KOPT-K1 (cell line): ENCODE measurements around the gene CUX1.

Experiments
- H3K27ac ChIP-seq: fragments of 200-600 bp; sonication (generic); 2 replicates; pipeline ENCODE4 v1.5.1; 2016; ENCODE audit warnings: antibody characterized with exemption, mild to moderate bottlenecking, low read depth, low read length; ENCODE audit not compliant: poor library complexity, severe bottlenecking
- H3K36me3 ChIP-seq: fragments of 200-600 bp; sonication (generic); 2 replicates; pipeline ENCODE4 v1.5.1; 2017; ENCODE audit warnings: antibody characterized with exemption, mild to moderate bottlenecking, low read length, moderate library complexity; ENCODE audit not compliant: insufficient read depth
- H3K9me3 ChIP-seq: fragments of 200-600 bp; sonication (generic); 2 replicates; pipeline ENCODE4 v1.5.1; 2017; ENCODE audit warnings: antibody characterized with exemption, low read length, mild to moderate bottlenecking; ENCODE audit not compliant: insufficient read depth, poor library complexity, severe bottlenecking

The CUX1 gene

DNA sequence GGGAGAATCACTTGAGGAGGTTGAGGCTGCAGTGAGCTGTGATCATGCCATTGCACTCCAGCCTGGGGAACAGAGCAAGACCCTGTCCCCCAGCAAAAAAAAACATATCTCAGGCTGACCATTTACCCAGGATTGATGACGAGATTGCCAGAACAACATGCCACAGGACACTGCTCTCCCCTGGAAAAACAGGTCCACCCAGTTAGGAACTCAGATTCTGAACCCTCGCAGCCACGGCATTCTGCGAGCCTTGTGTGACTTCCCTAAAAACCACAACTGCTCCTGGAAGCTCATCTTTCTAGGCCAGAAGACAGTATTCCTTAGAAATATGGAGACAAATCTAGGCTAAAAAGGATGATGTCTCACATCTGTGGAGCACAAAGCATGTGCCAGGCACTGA lies 427.2 kb downstream of the CUX1 start:
- Histone ChIP-seq H3K36me3 (peaks cover 78% of the 10 kb centered on the region), H3K9me3 (no peaks in the 10 kb centered on the region), H3K27ac (no peak overlapping the region)

DNA sequence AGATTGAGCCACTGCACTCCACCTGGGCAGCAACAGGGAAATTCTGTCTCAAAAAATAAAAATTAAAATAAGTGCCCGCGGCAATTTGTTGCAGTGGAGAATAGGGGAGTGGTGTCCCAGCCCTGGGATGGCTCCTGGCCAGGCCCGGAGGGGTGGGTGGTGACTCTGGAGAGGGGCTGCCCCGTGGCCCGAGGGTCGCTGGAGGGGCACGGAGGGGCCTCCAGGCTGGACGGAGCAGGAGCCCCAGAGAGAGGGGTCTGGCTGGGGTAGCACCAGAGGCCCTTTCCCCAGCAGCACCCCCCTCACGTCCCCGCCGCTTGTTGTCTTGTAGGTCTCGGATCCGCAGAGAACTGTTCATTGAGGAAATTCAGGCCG lies 430.6 kb downstream of the CUX1 start:
- Histone ChIP-seq H3K27ac (no peak overlapping the region), H3K36me3 (peaks cover 58% of the 10 kb centered on the region), H3K9me3 (no peaks in the 10 kb centered on the region)

DNA sequence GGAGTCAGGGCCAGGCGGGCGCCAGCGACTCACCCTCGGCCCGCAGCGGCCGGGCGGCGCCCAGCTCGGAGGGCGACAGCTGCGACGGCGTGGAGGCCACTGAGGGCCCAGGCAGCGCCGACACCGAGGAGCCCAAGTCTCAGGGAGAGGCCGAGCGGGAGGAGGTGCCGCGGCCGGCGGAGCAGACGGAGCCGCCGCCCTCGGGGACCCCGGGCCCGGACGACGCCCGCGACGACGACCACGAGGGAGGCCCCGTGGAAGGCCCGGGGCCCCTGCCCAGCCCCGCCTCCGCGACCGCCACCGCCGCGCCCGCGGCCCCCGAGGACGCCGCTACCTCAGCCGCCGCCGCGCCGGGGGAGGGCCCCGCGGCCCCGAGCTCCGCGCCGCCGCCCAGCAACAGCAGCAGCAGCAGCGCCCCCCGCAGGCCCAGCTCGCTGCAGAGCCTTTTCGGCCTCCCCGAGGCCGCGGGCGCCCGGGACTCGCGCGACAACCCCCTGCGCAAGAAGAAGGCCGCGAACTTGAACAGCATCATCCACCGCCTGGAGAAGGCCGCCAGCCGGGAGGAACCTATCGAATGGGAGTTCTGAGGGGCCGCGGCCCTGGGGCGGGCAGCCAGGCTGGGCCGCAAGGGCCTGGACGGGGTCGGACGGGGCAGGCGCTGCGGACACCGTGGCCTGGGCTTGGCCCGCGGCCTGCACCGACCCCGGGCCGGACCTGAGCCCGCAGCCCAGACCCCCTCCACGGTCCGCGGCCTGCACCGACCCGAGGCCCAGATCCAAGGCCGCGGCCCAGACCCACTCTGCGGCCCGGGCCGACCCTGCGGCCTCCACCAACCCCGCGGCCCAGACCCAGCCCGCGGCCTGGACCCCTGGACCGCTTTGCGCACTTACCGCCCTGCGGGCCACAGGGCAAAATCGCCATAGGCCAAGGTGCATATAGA lies 431.3 kb downstream of the CUX1 start:
- peaks cover 55% of the 10 kb centered on the region for H3K36me3 ChIP-seq
- no peak overlapping the region for H3K27ac ChIP-seq
- no peaks in the 10 kb centered on the region for H3K9me3 ChIP-seq

DNA sequence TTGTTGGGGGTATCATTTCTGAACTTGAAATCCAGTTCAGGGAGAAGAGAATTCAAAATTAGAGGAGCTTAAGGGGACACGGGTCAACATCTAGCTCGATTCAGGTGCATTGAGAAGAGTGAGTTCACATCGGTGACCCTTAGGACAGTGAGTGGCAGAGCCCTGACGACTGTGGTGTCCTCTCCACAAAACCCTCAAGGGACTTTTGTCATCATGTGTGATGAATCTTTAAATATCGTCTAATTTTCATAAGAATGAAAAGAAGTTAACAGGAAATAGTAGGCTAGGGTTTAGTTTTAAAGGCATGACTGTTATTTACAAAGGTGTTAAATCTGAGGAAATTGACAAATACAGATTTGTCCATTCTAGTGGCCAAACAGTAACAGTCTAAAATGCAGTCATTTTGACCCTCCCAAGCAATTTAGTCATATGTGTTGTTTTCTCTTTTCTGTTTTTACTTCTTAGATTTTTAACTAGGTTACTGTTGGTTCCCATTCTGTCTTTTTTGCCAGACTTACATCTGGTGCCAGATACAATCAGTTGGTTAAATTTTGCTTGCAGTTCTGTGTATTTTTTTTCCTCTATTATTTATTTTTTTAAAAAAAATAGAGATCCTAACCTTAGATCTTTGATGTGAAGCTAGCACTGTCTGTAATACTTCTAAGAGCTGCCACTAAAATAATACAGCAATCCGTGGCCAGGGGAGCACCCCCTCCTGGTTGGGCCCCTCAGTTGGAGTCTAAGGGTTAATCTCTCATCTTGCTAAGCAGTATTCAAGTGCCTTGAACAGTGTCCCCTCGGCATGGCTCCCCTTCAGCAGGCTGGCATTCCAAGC lies 434.3 kb downstream of the CUX1 start:
- Histone ChIP-seq H3K27ac (peak overlapping the region; percentile 4), H3K9me3 (no peaks in the 10 kb centered on the region), H3K36me3 (peaks cover 33% of the 10 kb centered on the region)

DNA sequence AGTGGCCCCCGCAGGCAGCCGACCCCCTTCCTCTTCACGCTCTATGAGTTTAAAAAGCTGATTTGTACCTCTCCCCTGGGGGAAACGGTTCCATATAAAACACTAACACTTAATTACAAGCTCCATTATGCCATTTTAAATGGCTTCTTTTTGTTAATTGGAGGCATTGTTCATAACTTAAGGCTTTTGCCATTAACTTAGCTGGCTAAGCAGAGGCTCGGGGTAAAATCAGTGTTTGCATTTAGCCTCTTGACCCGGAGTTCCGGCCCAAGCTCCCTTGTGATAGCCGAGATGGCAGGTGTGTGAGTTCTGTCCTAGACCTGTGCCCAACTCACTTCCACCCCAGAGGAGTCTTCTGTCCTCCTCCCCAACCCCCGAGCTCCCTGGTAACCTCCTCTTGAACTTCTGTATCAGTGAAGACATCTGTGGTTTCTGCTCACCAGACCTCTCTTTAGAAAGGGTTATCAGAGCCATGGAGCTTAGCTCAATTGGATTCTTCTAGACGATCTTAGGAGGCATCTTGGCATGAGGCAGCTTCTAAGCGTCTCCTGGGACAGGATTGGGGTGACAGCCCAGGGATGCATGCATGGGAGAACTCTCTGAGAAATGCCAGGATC lies 435.0 kb downstream of the CUX1 start:
- H3K27ac ChIP-seq = peak overlapping the region; percentile 2
- no peaks in the 10 kb centered on the region for H3K9me3 ChIP-seq
- H3K36me3 ChIP-seq = peaks cover 28% of the 10 kb centered on the region

DNA sequence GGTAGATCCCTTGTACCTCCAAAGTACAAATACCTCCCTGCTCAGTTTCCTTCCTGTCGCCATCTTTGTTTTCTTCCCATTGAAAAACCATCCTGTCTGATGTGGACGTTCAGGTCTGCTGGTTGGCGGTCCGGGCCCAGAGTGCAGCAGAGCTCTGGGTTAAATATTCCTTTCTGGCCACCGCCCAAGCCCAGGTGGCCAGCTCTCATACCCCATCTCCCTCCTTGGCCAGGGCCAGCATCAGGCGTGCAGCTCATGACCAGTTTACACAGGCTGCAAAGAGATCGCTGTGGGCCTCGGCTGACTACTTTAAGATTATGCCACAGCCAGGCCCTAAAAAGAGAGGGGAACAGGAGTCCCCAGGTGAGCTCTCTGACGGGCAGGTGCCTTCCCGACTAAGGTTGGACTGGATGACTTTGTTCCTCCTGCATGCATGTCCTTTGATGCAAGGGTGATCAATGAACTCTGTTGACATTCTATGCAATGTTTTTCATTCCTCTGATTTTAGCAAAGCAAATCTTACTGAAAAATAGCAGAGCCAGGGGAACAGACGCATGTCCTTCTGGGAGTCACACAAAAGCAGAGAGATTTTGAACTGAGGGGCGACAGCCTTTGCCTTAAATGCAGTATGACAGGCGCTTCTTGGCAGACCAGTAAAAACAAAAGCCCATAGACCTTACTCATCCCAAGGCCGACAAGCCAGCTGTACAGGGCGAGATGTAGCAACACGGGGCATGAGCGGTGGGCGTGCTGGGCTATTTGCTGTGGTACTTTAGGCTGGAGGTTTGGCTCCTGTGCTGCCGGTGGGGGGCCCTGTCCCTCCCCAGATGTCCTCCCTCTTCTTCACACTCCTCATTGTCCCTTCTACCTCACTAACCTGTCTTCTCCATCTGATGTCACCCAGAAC lies 435.9 kb downstream of the CUX1 start:
- peaks cover 24% of the 10 kb centered on the region for H3K36me3 ChIP-seq
- no peaks in the 10 kb centered on the region for H3K9me3 ChIP-seq
- no peak overlapping the region for H3K27ac ChIP-seq

DNA sequence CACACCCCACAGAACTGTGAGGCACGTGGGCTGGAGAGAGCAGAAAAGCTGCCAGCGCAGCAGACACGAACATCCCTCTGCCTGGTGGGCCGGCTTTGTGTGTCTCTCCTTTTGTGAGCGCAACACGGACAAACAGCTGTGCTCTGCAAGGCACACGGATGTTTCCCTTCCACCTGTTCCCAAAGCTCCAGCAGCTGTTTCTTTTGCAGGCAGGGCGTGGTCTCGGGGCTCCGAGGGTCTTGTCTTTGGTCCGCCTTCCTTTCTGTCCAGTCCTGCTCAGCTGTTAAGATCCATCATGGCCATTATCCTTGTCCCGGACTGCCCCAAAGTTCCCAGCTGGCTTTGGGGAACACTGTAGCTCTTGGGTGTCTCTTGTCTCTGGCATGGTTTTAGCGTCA lies 436.5 kb downstream of the CUX1 start:
- Histone ChIP-seq H3K27ac (no peak overlapping the region), H3K36me3 (peaks cover 21% of the 10 kb centered on the region), H3K9me3 (no peaks in the 10 kb centered on the region)

DNA sequence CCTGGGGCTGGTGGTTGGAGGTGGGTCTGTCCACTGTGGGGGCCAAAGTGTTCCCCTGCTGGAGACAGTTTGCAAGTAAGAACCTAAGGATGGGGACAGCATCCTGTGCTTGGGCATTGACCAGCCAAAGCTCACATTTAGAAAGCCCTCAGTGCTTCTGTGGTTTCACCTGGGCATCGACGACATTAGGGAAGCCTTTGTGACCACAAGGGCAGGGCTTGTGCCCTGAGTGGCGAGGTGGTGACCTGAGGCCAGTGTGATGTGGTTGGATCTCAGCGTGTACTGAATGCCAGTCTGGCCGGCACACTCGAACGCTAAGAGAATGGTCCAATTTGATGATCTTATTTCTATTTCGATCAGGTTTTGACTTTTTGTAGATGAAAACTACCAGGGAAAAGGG lies 437.1 kb downstream of the CUX1 start:
- H3K9me3 ChIP-seq = no peaks in the 10 kb centered on the region
- peaks cover 15% of the 10 kb centered on the region; the same call in 1 of the 2 replicates for H3K36me3 ChIP-seq
- no peak overlapping the region for H3K27ac ChIP-seq

DNA sequence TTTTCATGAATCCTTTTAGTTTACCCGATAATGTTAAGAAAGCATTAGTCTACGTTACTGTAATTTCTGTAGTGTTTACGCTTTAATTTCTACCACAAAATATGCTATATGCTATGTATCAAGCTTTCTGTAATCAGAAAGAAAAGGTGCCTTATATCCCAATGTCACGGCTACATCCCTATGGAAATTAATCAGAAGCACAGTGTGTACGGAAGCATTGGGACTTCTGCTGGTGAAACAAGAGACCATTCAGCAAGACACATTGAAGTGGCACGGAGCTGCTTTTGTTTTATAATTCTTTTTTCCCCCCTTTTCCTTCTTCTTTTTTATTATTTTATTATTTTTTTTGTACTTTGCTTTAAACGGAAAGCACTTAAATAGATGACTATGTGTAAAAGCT lies 438.1 kb downstream of the CUX1 start:
- Histone ChIP-seq H3K9me3 (no peaks in the 10 kb centered on the region), H3K27ac (no peak overlapping the region), H3K36me3 (peaks cover 5% of the 10 kb centered on the region; the same call in 1 of the 2 replicates)

DNA sequence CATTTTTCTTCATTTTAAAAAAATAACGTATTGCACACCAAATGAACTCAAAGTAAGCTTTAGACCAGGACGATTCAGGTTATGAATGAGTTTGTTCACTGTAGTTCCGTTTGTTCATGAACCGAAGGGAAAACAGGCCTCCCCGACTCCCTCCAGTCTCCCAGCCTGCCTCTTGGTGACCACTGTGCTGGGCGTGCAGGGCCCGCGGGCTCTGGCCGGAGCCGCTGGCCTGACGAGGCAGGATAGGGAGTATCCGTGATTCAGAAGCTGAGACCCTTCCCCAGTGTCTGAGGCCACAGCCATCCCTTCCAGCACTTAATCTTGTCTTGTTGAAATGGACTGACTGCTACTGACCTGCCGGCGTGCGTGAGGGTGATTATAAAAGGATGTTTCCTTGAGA lies 438.5 kb downstream of the CUX1 start:
- no peaks in the 10 kb centered on the region for H3K9me3 ChIP-seq
- no peak overlapping the region for H3K27ac ChIP-seq
- peaks cover 4% of the 10 kb centered on the region; the same call in 1 of the 2 replicates for H3K36me3 ChIP-seq

DNA sequence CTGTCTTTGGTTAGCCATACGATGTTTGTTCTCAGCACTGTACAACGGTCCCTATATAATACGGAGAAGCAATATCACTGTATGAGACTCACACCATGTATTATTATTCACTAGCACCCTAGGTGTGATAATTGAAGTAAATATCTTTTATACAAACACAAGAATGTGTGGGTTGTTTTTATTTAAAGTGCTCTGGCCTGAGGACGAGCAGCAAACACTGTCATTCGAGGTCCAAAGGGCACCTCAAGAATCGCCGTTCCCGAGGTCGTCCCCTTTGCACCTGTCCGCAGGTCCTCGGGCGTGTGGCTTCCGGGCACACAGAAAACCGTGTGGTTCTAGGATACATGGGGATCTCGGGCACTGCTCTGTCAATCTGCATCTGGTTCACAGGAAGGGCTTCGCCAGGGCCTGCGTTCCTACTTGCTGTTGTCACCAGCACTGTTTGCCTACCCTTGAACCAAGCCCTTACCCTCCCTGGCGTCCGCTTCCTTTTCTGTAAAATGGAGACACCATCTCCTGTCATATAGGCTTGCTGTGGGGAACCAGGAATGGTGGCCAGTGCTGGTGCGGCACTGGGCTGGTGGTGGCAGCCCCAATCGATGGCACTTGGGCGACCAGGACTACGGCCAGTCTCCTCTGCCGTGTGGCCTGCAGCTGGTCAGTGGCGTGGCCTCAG lies 440.8 kb downstream of the CUX1 start:
- H3K27ac ChIP-seq = no peak overlapping the region
- no peaks in the 10 kb centered on the region for H3K9me3 ChIP-seq
- peaks cover 4% of the 10 kb centered on the region; the same call in 1 of the 2 replicates for H3K36me3 ChIP-seq

DNA sequence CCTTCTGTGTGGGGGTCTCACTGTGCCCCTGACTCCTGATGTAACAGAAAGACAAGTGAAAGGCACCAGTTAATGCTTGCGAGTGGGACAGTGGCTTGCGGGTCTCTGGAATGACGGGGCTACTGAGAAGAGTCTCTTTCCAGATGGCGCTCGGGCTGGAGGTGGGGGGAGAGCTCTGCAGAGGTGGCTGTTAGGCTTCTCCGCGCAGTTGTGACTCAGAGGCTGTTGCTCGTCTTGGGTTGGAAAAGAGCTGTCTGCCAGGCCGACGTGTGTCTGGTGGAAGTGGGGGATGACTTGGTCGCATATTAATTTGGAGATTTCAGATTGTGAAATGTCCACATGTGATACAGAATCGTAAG lies 441.3 kb downstream of the CUX1 start:
- Histone ChIP-seq H3K36me3 (peaks cover 3% of the 10 kb centered on the region; the same call in 1 of the 2 replicates), H3K9me3 (no peaks in the 10 kb centered on the region), H3K27ac (no peak overlapping the region)

DNA sequence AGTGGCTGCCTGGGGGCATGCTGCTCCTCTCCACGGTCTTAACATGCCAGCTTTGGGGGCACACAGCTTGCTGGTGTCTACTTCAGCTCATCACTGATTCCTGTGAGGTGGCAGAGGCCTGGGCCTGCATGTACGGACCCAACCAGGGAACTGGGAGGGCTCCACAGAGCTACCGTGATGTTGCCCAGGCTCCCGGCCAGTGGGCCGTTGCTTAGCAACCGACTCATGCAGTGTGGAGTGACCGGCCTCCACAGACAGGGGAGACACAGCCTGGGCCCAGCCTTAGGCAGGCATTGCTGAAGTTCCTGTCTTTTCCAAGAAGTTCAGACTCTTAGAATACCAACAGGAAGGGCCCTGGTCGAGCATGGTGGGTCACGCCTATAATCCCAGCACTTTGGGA lies 443.4 kb downstream of the CUX1 start:
- H3K36me3 ChIP-seq = no peaks in the 10 kb centered on the region
- H3K27ac ChIP-seq = no peak overlapping the region
- H3K9me3 ChIP-seq = no peaks in the 10 kb centered on the region

DNA sequence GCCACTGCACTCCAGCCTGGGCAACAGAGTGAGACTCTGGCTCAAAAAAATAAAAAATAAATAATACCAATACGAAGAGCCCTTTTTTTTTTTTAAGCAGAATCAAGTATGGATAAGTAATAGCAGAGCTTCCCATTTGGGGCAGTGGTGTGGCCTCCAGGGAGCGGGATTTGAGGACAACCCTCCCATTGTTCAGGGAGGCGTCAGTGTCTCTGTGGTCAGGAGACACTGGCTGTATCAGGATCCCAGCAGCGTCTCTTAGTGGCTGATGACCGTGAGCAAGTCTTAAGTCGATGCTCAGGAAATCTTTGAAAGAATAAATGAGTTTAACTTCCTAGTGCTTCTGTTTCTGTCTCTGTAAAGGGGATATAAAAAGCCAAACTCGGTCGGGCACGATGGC lies 444.0 kb downstream of the CUX1 start:
- Histone ChIP-seq H3K36me3 (no peaks in the 10 kb centered on the region), H3K27ac (no peak overlapping the region), H3K9me3 (no peaks in the 10 kb centered on the region)
